OCI-LY7 (cell line): ENCODE data around the gene MAEA. TPM values are rescaled to one million over a fixed set of nuclear protein-coding genes. Genes with fewer than 3 reads are reported as not detected.

Experiments used
- BruUV-seq: library from RNA; stranded (reverse); fragments of 400-500 nt; replicated peaks from 2 replicates; lab custom pipeline; 2021; lab: Mats Ljungman, UMichigan
- CTCF ChIA-PET: fragments of 300-600 bp; sonication (Branson Sonifier 250); formaldehyde crosslinking; loops from one replicate; lab custom pipeline; 2022; ENCODE audit warnings: antibody characterized with exemption; ENCODE audit not compliant: unreplicated experiment; lab: Charles Lee
- POLR2A ChIA-PET: fragments of 300-600 bp; sonication (Branson Sonifier 250); formaldehyde crosslinking; loops from one replicate; lab custom pipeline; 2022; ENCODE audit warnings: antibody characterized with exemption; lab: Charles Lee
- DNase-seq: peaks from one replicate; pipeline ENCODE4 v3.0.0-alpha.2; 2015; ENCODE audit warnings: low spot score
- H2AFZ ChIP-seq: fragments of 200-600 bp; sonication (generic), shearing (Covaris generic); 2 replicates; pipeline ENCODE4 v1.6.1; 2014; ENCODE audit warnings: mild to moderate bottlenecking, antibody characterized with exemption, low read length, moderate library complexity
- H3K27ac ChIP-seq: fragments of 200-600 bp; sonication (generic); 2 replicates; pipeline ENCODE4 v1.5.1; 2014; ENCODE audit warnings: mixed run types, low read depth, mild to moderate bottlenecking, moderate library complexity, low read length, inconsistent platforms; ENCODE audit not compliant: poor library complexity, severe bottlenecking
- H3K36me3 ChIP-seq: fragments of 200-600 bp; sonication (generic); 2 replicates; pipeline ENCODE4 v1.6.1; 2014; ENCODE audit warnings: mild to moderate bottlenecking, antibody characterized with exemption, low read length, moderate library complexity, mixed read lengths; ENCODE audit not compliant: insufficient read depth
- H3K4me1 ChIP-seq: fragments of 200-600 bp; sonication (generic); 2 replicates; pipeline ENCODE4 v1.5.1; 2014; ENCODE audit warnings: mild to moderate bottlenecking, low read length; ENCODE audit not compliant: insufficient read depth, poor library complexity, severe bottlenecking
- H3K4me2 ChIP-seq: fragments of 200-600 bp; sonication (generic); 2 replicates; pipeline ENCODE4 v1.6.1; 2014; ENCODE audit warnings: mild to moderate bottlenecking, low read length
- H3K4me3 ChIP-seq: fragments of 200-600 bp; sonication (generic); 2 replicates; pipeline ENCODE4 v1.5.1; 2014; ENCODE audit warnings: mild to moderate bottlenecking, low read depth, low read length; ENCODE audit not compliant: poor library complexity, severe bottlenecking
- H3K79me2 ChIP-seq: fragments of 200-600 bp; sonication (generic); 2 replicates; pipeline ENCODE4 v1.6.1; 2016; ENCODE audit warnings: low read depth, mild to moderate bottlenecking, low read length, moderate library complexity, mixed read lengths; ENCODE audit not compliant: insufficient read depth
- H3K9me2 ChIP-seq: fragments of 200-600 bp; sonication (generic); 2 replicates; pipeline ENCODE4 v1.6.1; 2016; ENCODE audit warnings: mild to moderate bottlenecking, low read length, mixed read lengths; ENCODE audit not compliant: insufficient read depth
- H3K9me3 ChIP-seq: fragments of 200-600 bp; sonication (generic); 2 replicates; pipeline ENCODE4 v1.6.1; 2014; ENCODE audit warnings: mild to moderate bottlenecking, mixed run types, low read length, mixed read lengths
- H4K20me1 ChIP-seq: fragments of 200-600 bp; sonication (generic); 2 replicates; pipeline ENCODE4 v1.6.1; 2014; ENCODE audit warnings: mild to moderate bottlenecking, antibody characterized with exemption, low read length, moderate library complexity, mixed read lengths; ENCODE audit not compliant: insufficient read depth
- CTCF ChIP-seq: fragments of 200-600 bp; sonication (generic); conservative IDR thresholded peaks from 2 replicates; pipeline ENCODE4 v1.5.1; 2014; ENCODE audit warnings: mild to moderate bottlenecking, antibody characterized with exemption, low read length, moderate library complexity, mixed read lengths
- EZH2phosphoT487 ChIP-seq: fragments of 200-600 bp; sonication (generic); IDR thresholded peaks from 2 replicates; pipeline ENCODE4 v1.6.1; 2018; ENCODE audit warnings: low read depth, borderline replicate concordance, mild to moderate bottlenecking, mixed run types, antibody characterized with exemption, low read length, moderate library complexity, mixed read lengths
- intact Hi-C: fragments of 100-400 bp; cut with micrococcal nuclease; formaldehyde crosslinking; loops from one replicate; pipeline ENCODE4 v1.10.0; 2022; ENCODE audit not compliant: unreplicated experiment
- total RNA-seq, 2 experiments: library from RNA; depleted of rRNA in 1 of 2; stranded (reverse); fragments of >200 nt in 1 of 2; shearing (Covaris generic) in 1 of 2; gene quantifications; 2 replicates each; pipeline ENCODE4 v1.2.3, GENCODE V29; 2014 to 2022

The MAEA gene
- total RNA-seq, 2 experiments from 2014 or later, result 53.2 to 59.3 TPM

- intact Hi-C loops, result no loop called here
- TF ChIP-seq EZH2phosphoT487, result no peak
- no peak for TF ChIP-seq CTCF
- Histone ChIP-seq H3K9me2 (no peaks in the 10 kb centered on the region), H4K20me1 (peaks cover 14% of the 10 kb centered on the region; the same call in 1 of the 2 replicates), H3K4me3 (peak overlapping the region; percentile 30), H3K4me2 (peak overlapping the region; percentile 70), H3K27ac (peak overlapping the region; percentile 77), H2AFZ (no peak overlapping the region), H3K36me3 (peaks cover 45% of the 10 kb centered on the region), H3K79me2 (peaks cover 51% of the 10 kb centered on the region), H3K4me1 (peaks cover 56% of the 10 kb centered on the region), H3K9me3 (peaks cover 7% of the 10 kb centered on the region; the same call in 1 of the 2 replicates)
- ChIA-PET CTCF (no interaction called here), POLR2A (no interaction called here)
- peak; percentile 73 for DNase-seq
- BruUV-seq, result no TSS peak
These were observed 21.3 kb downstream of the MAEA start for GRCh38 chr4:1310796-1311631.

- peaks cover 62% of the 10 kb centered on the region for H3K36me3 ChIP-seq
These were observed 23.3 kb downstream of the MAEA start for GRCh38 chr4:1312821-1313640.

More at GRCh38 chr4:1312821-1313640, 23.3 kb downstream of the MAEA start:
- H2AFZ ChIP-seq, result no peak overlapping the region
- peaks cover 54% of the 10 kb centered on the region for H3K4me1 ChIP-seq
- no peak for TF ChIP-seq CTCF
- no peak for TF ChIP-seq EZH2phosphoT487
- H3K79me2 ChIP-seq, result peaks cover 35% of the 10 kb centered on the region
- H3K4me2 ChIP-seq, result no peak overlapping the region
- H3K27ac ChIP-seq, result no peak overlapping the region
- H4K20me1 ChIP-seq, result peaks cover 14% of the 10 kb centered on the region; the same call in 1 of the 2 replicates
- ChIA-PET CTCF (no interaction called here), POLR2A (no interaction called here)
- peaks cover 7% of the 10 kb centered on the region; the same call in 1 of the 2 replicates for H3K9me3 ChIP-seq
- intact Hi-C loops, result no loop called here
- no TSS peak for BruUV-seq
- no peak for DNase-seq
- H3K4me3 ChIP-seq, result no peak overlapping the region
- H3K9me2 ChIP-seq, result no peaks in the 10 kb centered on the region
